KG1 (cell line): ENCODE results near the gene SBF2.

ENCODE experiments used
- DNase-seq: peaks from one replicate; lab custom pipeline; 2025; lab: John Stamatoyannopoulos, UW

SBF2 gene

DNA sequence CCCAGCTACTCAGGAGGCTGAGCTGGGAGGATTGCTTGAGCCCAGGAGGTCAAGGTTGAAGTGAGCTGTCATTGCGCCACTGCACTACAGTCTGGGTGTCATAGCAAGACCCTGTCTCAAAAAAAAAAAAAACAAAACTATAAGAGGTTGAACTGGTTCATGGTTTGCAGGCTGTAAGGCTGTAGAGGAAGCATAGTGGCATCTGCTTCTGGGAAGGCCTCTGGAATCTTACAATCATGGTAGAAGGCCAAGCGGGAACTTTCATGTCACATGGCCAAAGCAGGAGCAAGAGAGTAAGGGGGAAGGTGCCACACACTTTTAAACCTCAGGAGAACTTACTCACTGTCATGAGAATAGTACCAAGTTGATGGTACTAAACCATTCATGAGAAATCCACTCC is 520.5 kb downstream of the SBF2 start:
- no peak for DNase-seq

- no peak for DNase-seq
Measured at GRCh38 chr11:9772218-9772617, 521.8 kb downstream of the SBF2 start.

- no peak for DNase-seq
Measured at GRCh38 chr11:9771071-9771511, 522.9 kb downstream of the SBF2 start.

DNA sequence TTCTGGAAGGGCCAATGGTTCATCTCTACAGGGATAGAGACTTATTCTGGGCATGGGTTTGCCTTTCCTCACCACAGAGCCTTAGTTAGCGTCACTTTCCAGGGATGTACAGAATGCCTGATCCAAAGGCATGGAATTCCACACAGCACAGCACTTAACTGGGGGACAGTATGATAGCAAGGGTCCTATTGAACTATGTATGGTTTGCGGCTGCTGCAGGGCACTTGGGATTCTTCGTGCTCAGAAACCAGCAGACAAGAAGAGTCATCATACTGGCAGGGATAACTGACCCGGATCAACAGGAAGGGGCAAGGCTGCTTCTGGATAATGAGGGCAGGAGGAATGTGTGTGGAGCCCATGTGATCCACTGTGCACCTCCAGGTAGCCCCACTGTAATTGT is 524.4 kb downstream of the SBF2 start:
- DNase-seq: no peak

DNA sequence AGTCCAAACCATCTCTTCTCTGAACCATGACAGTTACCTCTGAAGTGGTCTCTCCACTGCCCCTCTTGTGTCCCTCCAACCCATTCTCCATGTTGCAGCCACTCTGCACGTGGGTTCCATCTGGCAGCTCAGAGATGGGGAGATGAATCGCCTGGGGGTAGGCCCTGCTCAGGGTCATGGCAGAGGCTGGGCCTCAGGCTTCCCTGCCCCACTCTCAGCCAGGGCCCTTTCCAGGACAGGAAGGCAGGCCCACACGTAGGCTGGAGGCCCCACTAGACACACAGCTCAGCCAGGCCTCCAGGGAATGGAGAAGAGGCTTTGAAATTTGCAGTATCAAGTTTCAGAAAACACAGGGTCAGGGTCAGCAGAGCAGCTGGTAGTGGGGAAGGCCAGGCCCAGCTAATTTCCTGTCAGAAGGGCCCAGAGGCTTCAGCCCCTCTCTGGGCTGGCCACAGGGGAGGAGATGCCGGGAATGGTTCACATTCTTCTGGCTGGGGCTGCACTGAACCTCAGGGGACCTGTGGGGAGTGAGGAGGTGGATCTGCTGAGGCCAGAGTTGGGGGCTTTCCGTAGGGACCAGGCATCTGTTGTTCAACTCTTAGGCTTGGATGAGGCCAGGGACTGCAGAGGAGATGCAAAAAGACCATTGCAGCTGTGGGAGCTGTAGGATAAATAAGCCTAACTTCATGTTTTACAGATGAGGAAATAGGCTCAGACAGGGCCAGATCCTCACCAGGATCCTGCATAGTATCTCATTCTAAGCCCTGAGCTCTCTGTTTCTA is 528.5 kb downstream of the SBF2 start:
- no peak for DNase-seq

GRCh38 chr11:9763301-9763700 is 530.7 kb downstream of the SBF2 start:
- no peak for DNase-seq

GRCh38 chr11:9762531-9762930 is 531.5 kb downstream of the SBF2 start:
- no peak for DNase-seq

DNA sequence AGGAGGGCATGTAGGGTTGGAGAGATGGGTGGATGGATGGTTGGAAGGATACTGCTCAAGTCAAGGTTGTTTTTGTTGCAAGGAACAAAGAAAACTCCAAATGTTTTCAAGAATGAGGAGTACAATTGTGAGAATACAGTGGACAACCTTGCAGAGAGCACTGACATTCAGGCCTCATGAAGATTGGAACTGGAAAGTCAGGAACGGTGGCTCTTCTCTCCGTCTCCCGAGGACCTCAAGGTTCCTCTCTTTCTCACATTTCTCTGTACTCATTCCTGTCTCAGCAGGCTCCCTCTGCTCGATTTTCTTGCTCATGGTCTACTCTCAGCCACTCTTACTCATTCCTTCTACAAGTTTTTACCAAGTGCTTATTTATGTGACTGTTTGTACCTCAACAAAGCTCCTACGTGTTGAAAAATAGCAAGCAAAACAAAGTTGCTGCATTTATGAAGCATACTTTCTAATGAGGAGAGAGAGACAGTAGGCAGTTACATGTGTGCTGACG is 532.5 kb downstream of the SBF2 start:
- no peak for DNase-seq

DNA sequence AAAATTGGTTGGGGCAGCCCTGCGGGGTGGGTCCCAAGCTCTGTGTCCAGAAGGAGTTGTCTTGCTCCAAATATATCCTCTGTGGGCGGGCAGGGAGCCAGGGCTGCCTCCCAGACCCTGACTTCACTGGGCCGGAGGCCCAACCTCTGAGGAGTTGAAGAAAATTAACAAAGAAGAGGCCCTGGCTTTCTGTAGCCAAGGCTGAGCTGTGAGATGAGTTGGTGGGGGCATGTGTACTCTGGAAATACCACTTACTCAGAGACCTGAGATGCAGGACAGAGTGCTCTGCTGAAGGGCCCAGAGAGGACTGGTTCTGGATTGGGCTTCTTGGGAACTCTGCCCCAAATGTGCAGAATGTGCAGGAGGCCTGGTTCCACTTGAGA is 533.8 kb downstream of the SBF2 start:
- no peak for DNase-seq

DNA sequence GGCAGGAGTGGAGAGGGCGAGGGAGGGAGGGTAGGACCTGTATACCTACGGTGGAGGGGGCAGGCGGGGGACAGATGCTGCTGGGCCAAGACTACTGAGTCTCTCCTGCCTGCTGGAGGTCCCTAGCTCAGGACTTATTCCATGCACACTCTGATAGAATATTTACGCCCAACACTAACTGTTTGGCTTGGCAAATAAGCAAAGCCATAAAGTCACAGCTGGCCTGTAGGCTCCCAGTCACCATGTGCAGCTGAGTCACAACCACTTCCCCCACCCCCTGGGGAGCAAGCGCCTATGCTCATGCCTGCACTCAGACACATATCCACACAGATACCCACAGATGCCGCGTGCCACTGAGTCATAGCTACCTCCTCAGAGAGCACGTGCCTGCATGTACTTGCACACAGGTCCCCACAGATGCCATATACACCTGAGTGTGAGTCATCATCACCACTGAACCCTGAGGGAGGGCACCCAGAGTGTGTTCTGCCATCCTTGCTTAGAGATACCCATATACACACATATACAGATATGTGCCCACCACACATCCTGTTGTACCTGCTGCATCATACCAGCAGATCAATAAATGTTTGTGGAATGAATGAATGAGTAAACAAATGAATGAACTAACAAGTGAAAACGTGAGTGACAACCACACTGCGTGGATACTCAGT is 534.4 kb downstream of the SBF2 start:
- DNase-seq: peak; percentile 74

DNA sequence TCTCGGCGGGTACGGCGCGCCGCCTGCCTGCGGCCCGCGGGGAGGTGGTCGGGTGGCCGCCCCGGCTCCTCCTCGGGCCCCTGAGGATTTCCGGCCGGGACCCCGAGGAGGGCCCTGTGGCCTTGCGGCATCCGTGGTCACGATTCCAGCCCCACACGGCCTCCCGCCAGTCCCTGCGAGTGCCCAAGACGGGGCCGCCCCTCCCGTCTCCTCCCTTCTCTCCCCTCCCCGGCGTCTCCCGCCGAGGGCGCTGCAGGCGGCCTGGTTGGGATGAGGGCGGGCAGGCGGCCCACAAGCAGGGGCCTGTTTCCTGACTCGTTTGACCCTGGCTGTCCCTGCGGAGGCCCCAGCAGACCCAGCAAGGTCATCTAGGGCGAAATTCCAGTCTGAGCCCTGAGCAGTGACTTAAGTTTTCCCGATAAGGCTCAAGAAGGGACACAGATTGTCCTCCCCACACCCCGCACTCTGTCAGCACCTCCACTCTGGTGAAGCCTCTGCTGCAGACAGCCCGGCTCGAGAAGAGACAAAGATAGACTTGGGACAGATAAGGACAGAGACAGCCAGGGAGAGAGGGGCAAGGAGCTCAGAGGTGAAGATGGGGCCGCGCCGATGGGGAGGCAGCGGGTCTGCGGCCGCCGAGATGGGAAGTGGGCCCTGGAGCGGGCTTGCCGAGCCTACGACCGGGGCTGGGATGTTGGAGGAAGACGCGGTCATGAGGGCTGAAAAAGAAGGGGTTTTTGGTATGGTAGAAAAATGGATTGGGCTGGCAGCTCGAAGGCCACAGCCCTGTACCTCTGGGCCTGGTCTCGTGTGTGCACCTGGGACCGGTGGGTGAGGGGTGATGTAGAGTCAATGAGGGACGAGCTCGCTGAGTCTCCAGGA is 535.1 kb downstream of the SBF2 start:
- no peak for DNase-seq

DNA sequence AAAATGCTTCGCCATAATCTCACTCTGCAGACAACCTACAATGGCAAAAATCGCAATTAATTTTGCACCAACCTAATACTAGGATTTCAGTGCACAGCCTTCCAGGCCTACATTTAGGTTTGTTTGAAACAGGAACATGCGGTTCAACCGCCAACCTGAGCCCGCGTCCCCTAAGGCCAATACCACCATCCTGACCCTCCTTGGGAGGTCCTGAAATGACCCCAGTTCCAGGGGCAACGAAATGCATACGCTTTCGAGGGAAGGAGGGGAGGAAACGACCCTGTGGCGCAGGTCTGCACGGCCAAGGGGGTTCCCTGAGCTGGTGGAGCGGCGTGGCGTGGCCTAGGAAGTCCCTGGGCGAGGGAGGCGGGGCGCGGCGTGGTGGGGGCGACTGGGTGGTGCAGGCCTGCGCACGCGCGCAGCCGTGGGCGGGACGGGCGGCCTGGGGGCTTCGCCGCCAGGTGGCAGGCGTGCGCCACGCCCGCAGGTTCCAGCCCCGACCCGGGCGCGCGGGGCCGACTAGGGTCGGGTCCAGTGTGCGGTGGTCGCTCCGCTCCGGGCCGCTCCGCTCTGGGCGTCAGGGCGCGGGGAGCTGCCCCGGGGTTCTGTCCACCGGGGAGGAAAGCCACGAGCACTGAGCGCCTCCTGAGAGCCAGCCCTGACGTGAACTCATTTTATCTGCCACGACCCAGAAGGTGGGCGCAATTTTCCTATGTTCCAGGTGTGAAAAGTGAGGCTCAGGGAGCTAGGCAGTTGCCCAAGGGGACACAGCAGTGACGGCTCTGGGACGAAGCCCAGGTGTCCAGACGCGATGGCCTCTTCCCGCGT is 536.0 kb downstream of the SBF2 start:
- peak; percentile 86 for DNase-seq

DNA sequence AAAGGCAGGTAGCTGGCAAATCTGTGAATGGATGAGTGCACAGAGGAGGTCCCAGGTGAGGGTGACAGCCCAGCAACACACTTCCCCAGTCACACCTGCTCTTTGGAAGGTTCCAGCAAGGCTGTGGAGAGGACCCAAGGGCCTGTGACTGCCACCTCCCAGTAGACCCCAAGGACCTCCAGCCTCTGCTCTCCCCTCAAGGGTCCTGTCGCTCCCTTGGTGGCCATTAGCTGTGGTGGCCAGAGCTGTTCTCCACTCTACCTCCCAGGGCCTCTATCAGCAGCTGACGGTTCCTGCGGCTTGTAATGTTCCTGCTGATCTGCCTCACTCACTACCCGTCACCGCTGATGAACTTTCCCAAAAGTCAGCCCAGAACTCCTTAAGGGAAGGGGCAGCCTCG is 537.1 kb downstream of the SBF2 start:
- DNase-seq: no peak

DNA sequence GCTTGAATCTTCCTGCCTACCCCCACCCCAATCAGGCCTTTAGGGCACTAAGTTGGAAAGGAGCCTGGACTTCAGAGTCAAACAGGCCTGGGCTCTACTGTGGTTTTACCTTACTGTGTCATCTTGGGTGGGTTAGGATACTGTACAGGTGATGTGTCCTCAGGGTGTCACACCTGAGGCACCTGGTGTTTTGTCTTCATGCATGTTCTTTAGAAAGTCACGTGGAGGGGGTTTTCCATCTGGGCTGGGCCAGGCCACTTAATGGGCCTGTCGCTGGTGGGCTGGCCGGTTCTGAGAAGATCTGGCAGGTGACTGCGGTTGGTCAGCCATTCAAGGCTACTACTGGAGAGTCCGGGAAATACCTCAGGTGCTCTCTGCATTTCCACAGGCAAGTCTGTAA is 537.6 kb downstream of the SBF2 start:
- no peak for DNase-seq

DNA sequence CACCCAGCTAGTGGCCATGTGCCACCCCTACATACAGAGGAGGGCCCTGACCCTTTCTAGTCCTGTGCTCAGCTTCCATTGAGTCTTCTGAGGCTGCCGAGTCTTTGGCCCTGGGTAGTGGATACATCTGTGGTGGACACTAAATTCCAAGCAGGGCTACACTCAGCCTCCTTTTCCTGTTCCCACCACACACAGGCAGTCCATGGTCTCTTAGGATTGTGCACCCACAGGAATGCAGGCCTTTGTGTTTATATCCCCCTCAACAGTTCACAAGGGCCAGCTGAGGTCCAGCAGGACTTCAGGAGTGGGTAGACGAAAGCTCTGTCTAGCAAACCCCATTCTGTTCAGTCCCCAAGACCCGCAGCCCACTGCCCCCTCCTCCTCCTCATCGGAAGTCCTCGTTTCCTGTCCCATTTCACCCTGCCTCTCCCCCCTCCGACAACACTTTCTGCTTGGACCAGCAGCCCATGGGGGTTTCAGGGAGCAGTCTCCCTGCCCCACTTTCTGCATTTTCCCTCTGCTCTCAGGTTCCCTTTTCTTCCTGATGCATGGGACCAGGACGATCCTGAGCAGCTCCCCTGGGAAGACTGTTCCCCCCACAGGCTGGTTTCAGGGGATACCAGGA is 538.3 kb downstream of the SBF2 start:
- no peak for DNase-seq

DNA sequence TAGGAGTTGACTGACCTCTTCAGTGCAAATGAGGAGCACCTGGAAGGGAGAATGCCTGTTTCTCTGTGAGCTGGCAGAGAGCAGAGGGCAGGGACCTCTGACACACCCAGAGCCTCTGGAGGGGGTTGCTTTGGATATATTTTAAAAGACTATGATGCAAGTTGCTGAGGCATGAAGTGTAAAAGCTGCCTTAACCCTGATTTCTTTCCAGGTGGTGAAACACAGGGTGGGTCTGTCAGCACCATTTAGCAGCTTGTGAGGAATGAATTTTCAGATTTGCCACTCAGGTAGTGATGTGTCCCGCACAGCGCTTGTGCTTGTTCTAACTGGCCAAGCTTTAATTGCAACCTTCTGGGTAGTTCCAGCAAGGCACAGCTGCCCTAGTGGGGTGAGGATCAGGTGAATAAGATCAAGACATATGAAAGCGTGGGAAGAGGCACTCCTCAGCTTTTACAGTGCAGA is 540.0 kb downstream of the SBF2 start:
- DNase-seq: no peak

- no peak for DNase-seq
Measured at GRCh38 chr11:9753021-9753420, 541.0 kb downstream of the SBF2 start.

GRCh38 chr11:9752091-9752490 is 541.9 kb downstream of the SBF2 start:
- DNase-seq: no peak

DNA sequence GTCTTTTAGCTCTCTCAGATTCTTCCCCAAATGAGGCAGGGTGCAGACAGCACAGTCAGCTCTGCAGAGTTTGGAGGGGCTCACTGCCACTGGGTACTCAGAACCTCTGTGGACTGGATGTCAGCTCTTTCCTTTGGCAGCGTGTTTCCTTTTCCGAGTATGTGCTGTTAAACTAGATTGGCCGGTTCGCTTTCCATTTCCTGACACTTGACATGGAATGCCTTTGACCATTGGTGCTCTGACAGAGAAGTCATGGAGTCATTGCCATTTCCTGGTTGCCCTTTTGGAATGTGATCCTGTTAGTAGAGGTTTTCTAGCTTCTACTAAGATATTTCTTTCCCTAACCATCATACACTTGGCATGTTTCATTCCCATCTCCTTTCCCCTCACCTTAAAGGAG is 543.5 kb downstream of the SBF2 start:
- DNase-seq: no peak

DNA sequence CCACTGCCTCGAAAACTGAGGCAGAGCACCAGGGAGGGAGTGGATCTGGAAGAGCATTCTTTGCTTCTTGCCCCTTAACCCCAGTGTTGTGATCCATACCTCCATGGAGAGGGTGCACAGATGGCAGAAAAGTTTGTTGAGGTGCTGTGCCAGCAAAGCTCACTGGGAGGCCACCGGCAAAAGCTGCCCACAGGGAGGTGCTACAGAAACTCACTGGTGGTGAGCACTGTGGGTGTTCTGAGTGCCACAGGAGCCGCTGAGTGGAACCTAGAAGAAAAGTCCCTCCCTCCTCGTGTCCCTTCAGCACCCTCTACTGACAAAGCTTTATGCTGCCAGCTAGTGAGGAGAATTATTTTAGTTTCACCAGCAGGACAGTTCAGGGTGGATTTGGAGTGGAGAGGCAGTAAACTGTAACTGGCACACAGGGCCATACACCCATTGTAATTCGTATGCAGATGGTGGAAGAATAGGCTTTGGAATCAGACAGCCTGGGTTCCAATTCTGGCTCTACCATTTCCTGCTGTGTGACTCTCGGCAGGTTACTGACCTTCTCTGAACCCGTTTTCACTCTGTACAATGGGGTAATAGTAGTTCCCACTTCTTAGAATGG is 545.6 kb downstream of the SBF2 start:
- DNase-seq: peak; percentile 46

GRCh38 chr11:9747828-9748227 is 546.2 kb downstream of the SBF2 start:
- DNase-seq: no peak
